GM21619 (cell line): ENCODE results near the gene URGCP.
"Not testable (repeated sequence)": the region's sequence is repeated elsewhere in the genome, so short reads cannot be mapped to it uniquely, and the experiment has no call there.

Experiments
- ATAC-seq: cut with Tn5 transposase; IDR thresholded peaks from one replicate; pipeline ENCODE4 v1.9.1; 2021; ENCODE audit not compliant: unreplicated experiment

The URGCP gene

DNA sequence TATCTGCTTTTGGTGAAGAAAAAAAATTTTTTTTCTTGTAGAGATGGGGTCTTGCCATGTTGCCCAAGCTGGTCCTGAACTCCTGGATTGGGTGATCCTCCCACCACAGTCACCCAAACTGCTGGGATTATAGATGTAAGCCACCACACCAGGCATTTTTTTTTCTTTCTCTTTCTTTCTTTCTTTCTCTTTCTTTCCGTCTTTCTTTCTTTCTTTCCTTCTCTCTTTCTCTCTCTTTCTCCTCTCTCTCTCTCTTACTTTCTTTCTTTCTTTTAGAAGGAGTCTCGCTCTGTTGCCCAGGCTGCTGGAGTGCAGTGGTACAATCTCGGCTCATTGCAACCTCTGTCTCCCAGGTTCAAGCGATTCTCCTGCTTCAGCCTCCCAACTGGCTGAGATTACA, 16.3 kb upstream of the URGCP start:
- no peak for ATAC-seq

DNA sequence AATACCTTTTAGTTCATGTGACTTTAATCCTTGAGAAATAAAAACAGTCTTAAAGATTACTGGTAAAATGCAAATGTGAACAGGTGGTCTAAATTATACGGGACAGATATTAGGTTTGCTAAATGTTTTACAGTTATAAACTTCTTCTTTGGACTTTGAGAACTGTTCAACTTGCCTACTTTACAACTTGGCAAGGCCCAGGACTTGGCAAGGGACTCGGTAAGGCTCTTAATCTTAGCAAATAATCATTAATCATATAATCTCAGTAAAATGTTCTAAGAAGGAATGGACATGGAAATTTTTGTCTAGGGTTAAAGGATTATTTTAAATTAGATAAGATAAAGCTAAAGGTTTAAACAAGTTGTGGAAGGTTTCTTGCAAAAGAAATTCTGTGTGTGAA, 15.0 kb upstream of the URGCP start:
- no peak for ATAC-seq

DNA sequence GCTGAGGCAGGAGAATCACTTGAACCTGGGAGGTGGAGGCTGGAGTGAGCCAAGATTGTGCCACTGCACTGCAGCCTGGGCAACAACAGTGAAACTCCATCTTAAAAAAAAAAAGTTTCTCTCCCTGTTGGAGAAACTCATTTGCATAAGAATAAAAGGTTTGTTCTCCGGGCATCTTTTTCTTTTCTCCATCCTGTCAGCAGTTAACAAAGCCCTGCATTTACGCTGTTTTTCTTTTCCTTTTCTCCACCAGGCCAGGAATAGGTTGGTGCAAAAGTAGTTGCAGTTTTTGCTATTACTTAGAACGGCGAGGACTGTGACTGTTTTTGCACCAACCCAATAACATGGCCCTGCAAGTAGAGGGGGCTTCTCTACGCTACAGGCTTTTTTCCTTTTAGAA, 9.5 kb upstream of the URGCP start:
- no peak for ATAC-seq

DNA sequence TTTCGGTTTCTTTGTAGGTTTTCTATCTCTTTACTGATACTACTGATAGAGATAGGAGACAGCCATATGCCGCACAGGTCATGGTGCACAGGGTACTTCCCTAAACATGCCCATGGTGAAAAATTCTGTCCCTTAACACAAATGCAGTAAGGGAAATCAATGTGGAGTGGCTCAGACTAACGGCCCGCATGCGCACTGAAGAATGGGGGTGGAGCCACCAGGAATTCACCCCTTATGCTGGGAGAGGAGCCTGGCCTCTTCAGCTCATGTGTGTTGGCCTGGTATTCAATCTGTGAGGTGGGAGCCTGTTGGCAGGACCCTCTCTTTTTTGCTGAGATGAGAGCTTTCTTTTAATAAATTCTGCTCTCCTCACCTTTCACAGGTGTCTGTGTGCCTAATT, 8.4 kb upstream of the URGCP start:
- no peak for ATAC-seq

DNA sequence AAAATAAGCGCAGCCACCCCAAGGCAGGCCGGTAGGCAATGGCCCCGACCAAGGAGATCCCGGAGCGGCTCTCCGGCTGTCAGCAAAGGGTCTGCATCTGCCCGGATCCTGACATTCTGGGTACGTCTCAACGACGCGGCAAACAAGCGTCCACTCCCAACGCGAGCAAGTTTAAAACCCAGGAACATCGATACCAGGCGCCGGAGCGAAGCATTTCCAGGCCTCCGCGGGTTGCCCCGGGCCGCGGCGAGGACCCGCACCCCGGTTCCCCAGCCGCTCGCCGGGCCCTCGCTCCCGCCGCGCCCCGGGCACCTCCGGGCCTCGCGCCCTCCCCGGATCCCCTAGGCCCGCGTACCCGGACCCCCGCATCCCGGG, 453 bp downstream of the URGCP start:
- ATAC-seq: peak; percentile 32

DNA sequence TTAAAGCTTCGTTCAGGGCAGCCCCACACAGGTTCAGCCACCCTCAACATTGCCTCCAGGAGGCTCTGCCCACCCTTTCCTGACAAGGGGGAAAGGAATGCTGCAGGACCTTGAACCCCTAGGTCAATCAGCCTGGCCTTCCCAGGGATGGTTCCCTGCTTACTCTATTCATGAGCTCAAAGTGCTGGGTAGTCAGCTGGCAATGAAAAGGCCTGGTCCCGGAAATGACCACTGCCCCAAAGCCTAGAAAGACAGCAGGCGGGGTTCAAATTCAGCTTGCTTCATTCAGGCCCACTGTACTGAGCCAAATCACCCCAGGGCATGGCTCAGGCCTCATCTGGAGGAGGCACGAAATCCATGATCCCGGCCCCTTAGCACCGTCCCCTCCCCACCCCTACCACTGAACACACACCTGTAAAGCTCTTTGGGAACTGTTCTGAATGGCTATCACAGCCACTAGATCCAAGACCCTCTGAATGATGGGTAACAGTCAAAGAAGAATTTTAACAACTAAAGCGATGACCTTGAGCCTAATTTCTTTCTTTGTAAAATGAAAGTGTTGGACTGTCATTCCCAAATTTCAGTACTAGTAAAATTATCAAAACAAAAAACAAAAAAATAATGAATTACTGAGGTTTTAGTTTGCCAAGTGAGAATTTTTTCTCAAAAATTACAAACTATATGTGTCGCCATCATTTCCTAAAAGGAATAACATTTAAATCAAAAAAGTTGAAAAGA, 1.0 kb downstream of the URGCP start:
- ATAC-seq: no peak

DNA sequence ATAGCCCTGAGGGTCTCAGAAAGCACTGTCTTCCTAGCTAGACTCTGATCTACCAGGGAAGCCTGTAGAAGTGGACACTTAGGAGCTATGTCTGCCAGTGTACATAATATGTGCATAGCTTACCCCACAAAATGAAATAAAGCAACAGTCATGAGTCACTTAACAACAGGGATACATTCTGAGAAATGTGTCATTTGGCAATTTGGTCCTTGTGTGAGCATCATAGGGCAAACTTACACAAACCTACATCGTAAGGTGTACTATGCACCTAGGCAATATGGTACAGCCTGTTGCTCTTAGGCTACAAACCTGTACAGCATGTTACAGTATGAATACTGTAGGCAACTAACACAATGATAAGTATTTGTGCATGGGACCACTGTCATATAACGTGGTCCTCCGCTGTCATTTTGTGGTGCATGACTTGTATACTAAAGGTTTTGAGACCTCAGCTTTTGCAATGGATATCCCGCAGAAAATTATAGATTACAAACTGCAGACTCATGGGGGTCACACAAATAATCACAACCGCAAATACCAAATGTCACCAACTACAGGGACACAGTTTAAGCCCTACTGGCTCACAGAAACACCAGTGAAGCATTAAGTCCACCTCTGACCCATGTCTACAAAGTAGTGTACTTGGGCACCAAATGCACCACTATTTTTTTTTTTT, 1.7 kb downstream of the URGCP start:
- no peak for ATAC-seq

DNA sequence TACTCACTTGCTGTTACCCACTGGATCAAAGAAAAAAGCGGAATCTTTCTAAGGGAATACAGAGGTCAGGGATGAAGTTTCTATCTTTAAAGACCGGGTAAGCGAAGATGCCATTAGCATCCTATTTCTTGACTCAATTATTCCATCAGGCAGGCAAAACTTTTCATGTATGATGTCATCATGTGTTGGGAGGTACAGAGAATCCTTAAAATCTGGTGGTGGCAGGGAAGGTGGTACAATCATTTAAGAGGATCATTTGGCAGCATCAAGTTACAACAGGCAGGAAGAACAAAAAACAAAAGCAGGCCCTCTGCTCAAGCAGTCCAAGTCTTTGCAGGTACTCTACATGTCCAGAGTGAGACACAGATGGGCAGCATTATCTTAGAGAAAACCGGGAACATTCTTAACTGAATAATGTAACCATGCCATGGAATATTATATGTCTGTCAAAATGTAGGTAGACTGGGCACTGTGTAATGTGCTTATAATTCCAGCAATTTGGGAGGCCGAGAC, 3.8 kb downstream of the URGCP start:
- ATAC-seq: no peak

DNA sequence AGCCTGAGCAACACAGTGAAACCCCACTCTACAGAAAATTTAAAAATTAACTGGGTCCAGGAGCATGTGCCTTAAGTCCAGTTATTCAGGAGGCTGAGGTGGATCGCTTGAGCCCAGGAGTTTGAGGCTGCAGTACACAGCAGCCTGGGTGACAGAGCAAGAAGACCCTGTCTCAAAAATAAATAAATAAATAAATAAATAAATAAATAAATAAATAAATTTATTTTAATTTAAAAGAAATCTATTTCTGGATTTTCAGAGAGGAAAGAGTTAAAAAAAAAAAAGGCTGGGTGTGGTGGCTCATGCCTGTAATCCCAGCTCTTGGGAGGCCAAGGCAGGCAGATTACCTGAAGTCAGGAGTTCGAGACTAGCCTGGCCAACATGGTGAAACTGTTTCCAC, 7.8 kb downstream of the URGCP start:
- ATAC-seq: not testable (repeated sequence)

DNA sequence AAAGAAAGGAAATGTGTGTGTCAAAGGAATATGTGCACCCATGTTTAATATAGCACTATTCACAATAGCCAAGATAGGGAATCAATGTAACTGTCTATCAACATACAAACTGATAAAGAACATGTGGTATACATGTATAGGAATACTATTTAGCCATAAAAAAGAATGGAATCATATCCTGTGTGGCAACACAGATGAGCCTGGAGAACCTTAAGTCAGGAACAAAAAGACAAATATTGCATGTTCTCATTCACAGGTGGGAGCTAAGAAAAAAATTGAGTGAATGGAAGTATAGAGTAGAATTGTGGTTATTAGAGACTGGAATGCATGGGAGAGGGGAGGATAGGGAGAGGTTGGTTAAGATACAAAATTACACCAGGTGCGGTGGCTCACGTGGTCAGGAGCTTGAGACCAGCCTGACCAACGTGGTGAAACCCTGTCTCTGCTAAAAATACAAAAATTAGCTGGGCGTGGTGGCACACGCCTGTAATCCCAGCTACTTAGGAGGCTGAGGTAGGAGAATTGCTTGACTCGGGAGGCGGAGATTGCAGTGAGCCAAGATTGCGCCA, 10.5 kb downstream of the URGCP start:
- no peak for ATAC-seq

DNA sequence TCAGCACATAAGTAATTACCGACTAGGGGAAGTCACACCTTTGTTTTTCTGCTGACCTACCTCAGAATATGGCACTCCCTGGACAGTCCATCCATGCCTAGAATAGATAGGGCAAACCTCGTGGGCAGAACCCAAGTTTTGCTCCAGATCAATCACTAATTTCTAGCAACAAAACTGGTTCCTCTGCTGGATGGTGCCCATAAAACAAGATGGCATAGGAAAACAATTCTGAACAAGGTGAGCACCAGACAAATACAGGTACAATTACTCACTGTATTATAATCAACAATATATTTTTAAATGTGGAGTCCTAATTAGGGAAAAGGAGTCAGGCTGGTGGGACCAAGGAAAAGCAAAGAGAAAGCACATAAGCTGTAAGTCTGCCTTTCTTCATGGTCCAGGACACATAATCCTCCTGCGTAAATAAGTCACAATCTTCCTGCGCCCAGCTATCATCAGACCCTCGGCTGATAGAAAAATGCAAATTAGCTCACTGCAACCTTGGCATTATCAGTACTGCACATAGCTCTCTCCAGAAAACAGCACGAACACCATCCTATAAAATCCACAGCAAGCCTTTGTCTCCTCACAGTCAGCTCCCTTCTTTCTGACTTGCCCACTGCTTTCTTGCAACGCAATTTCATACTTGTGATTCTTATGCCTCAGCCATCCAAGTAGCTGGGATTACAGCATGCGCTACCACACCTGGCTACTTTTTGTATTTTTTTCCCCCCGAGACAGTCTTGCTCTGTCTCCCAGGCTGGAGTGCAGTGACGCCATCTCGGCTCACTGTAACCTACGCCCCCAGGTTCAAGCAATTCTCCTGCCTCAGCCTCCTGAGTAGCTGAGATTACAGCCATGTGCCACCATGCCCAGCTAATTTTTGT, 15.1 kb downstream of the URGCP start:
- ATAC-seq: no peak

DNA sequence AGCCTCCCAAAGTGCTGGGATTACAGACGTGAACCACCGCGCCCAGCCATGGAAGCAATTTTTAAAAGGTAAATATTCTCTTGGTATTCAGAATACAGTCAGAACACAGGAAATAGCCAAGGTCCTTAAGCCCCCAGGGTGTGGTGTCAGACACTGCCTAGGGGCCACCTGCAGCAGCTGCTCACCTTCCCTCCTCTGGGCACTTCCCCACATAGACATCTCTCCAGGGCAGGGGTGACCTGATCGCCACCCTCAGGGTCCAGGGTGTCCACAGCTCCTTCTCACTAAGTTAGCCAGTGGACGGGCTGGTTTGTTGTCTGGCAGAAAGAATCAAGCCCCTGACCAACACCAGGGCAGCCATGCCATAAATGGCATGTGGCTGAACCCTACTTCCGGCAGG, 15.9 kb downstream of the URGCP start:
- no peak for ATAC-seq

DNA sequence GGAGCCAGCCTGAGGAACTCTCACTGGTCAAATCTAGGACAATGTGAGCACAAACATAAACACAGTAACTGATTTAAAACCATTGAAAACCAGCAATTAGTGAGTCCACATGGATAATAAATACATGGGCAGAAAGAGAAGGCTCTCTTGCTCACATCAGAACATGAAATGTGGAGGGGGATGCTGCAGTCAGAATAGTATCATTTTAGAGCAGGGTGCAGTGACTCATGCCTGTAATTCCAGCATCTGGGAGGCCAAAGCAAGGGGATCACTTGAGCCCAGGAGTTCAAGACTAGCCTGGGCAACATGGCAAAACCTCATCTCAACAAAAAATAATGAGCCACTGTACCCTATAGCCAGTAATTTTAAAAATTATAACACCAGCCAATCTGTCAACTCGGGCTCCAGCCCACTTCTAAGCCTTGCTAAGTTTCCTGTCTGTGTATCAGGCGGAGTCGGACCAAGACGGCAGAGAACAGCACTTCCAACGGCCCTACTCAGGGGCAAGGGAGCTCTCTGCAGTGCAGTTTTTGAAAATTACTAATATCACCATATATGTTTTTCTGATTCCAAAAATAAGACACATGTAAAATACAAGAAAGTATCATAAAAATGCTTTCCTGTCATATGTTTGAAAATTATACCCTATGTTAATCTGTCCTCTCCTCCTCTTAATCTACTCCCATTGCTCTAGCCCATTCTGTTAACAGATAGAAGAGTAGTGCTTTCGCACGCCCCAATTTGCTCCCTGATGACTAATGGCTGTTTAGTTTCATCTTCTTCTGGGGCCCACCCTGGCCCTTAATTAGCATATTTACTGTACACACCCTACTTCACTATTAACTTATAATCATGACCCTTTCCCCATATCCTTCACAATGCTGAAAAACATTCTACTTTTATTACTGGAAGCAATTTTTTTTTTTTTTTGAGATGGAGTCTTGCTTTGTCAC, 17.1 kb downstream of the URGCP start:
- ATAC-seq: no peak

DNA sequence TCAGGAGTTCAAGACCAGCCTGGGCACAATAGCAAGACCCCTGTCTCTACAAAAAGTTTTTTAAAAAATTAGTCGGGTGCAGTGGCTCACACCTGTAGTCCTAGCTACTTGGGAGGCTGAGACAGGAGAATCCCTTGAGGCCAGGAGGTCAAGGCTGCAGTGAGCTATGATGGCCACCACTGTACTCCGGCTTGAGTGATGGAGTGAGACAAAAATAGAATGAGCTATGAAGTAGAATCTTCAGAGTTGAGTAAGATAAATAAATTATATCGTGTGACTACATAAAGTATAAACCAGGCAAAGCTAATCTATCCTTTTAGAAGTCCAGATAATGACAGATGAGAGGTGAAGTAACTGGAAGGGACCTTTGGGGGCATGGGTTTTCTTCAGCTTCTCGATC, 21.8 kb downstream of the URGCP start:
- ATAC-seq: no peak

DNA sequence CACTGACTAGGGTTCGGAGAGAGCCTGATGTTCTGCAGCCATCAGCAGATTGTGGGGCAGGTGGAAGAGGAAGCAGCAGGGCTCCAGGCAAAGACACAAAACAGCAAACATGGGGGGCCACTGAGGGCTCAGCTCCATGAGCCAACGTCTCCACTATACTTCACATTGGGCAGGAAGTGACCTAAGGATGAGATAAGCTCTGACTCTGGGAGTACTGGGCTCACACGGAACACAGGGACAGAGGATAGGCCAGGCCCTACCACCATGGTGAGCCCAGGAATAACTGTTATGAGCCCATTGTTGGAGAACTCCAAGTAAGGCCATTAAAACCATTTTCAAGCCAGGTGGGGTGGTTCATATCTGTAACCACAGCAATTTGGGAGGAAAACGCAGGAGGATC, 22.2 kb downstream of the URGCP start:
- ATAC-seq: no peak

DNA sequence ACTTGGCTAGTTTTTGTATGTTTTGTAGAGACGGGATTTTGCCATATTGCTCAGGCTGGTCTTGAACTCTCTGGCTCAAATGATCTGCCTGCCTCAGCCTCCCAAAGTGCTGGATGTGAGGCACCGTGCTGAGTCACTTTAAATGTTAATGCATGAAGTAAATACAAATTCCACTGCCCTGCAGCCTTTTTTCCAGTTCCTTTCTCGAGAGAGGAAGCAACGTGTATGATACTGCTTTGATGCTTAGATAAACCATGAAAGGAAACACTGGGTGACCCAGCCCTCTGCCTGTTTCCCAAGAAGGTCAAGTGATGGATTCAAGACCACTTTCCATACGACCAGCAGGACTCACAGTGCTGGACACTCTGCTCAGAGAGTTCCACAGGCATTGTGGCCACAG, 25.8 kb downstream of the URGCP start:
- ATAC-seq: no peak

DNA sequence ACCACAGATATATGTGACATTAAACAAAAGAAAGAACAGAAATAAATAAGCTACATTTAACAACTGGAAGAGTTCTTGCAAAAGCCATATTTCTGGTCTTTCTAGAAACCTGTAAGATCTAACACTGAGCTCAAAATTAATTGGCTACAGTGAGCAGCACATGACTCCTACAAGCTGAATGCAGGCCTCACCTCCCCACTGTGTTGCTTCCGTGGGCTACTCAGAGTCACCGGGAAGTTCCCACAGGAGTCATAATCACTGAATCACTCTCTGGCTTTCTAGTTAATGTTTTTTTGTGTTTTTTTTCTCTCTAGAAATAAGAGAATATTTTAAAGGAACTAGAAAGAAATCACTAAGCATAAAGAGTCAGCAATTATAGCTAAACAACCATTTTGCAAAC, 26.9 kb downstream of the URGCP start:
- ATAC-seq: no peak

DNA sequence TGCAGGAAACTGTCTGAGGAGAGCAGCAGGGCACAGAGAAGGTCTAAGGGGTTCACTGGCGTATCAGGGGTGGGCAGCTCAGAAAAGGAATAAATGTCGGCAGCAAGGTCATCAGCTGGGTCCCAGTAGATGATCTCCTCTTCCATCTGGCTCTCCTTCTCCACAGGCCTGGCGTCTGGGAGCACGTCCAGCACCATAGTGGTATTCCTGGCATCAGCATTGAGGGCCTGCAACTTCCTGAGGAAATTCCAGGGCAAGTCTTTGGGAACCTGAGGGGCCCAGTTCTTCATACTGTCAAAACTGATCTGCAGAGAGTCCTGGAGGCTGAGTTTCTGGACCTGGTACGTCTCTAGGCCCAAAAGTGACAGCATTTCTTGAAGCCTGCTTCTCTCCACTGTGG, 27.5 kb downstream of the URGCP start:
- no peak for ATAC-seq

DNA sequence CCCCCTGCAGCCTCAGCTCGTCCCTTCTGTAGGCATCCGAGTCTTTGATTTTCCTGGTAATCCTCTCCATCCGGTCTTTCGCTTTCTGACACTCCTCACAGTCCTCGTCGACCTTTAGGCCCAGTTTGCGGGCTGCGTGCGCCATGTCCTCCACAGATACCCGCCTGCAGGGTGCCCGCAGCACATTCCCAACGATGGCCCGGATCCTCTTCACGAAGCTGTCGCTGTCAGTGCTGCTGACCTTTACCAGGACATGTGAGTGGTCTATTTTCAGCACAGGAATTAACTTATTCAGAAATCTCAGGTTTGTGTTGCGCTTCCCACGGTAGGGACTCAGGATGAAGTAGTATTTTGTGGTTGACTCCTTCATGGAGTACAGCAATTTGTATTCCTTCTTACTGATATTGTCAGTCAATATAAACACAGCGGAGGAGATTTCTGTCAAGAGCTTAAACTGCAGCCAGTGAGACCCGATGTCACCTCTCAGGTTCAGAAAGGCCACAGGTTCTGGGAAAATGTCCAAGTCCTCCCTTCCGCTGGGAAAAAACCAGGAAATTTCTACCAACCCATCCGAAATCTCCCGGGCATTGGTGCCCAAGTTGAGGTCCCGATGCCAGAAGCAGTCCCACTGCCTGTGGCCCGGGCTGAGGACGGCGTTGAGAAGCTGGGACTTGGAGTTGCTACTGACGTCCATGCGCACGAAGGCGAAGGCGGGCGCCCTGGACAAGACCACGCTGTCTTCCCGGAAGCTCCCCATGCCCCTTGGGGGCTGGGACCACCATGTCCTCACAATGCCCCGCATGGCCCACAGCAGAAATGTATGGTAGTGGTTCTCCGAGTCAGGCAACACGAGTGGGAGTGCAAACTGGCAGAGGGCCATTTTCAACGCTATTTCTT, 28.2 kb downstream of the URGCP start:
- no peak for ATAC-seq
